ENCODE data around the gene SPRED3. TPM values are rescaled to one million over a fixed set of nuclear protein-coding genes. Genes with fewer than 3 reads are reported as not detected.

Gene SPRED3
- total and polyA plus RNA-seq, 4 donors, result under 0.01 to 0.09 TPM; not detected in 2

DNA sequence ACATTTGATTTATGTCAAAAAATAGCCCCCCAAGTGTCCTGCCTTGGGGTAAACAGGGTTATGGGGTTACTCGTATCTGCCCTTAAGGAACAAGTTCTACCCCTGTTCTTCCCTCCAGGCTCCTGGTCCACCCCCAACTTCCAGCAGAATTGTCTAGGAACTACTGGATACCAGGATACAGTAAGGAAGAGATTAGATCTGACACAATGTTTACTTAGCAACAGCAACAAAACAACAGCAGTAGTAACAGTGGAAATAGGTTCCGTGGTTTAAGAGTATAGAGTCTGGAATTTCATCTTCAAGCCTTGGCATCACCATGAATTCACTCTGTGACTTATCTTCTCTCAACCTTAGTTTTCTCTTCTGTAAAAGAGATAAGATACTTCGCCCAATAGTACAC is 12.7 kb downstream of the SPRED3 start:
- TF ChIP-seq, protein P1, sequence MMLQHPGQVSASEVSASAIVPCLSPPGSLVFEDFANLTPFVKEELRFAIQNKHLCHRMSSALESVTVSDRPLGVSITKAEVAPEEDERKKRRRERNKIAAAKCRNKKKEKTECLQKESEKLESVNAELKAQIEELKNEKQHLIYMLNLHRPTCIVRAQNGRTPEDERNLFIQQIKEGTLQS (IDR thresholded peaks at IDR 0.05), result no peak
- TF ChIP-seq MAX (IDR thresholded peaks at IDR 0.05), result no peak
- no peak for TF ChIP-seq JUND (IDR thresholded peaks at IDR 0.05)
- TF ChIP-seq RXRA (IDR thresholded peaks at IDR 0.05), result no peak
- TF ChIP-seq YY1 (IDR thresholded peaks at IDR 0.05), result no peak
- TF ChIP-seq NR2F2 (IDR thresholded peaks at IDR 0.05), result no peak
- DNase-seq (ENCODE audit: low spot score), result no peak
- H3K36me3 ChIP-seq (ENCODE audit: control insufficient read depth in 4 of 4, insufficient read depth in 3 of 4, low read depth in 1 of 4, low read length in 3 of 4), result no peaks in the 10 kb centered on the region
- no peak overlapping the region for H3K9ac ChIP-seq (ENCODE audit: low read depth in 1 of 2, low read length in 2 of 2)
- 77% methylated on average over 3 of the region's 3 CpGs for WGBS
- no peak overlapping the region for H3K4me3 ChIP-seq (ENCODE audit: low read depth in 1 of 3, low read length in 3 of 3)
- H3K4me1 ChIP-seq (ENCODE audit: control insufficient read depth in 4 of 4, insufficient read depth in 4 of 4, low read length in 3 of 4), result peaks cover 0 to 7% (median 3%) of the 10 kb centered on the region in 4 donors
- H3K27me3 ChIP-seq (ENCODE audit: control insufficient read depth in 4 of 4, insufficient read depth in 4 of 4, low read length in 3 of 4), result no peaks in the 10 kb centered on the region
- H3K27ac ChIP-seq (ENCODE audit: low read depth in 1 of 2, low read length in 2 of 2), result no peak overlapping the region
- H3K9me3 ChIP-seq (ENCODE audit: control insufficient read depth in 4 of 4, low read length in 3 of 4), result no peaks in the 10 kb centered on the region

- peaks cover 0 to 7% (median 3%) of the 10 kb centered on the region in 4 donors for H3K4me1 ChIP-seq (ENCODE audit: control insufficient read depth in 4 of 4, insufficient read depth in 4 of 4, low read length in 3 of 4)
- H3K4me3 ChIP-seq (ENCODE audit: low read depth in 1 of 3, low read length in 3 of 3), result peak overlapping the region in 2 of 3 donors; percentile 54 to 95
- no peak overlapping the region for H3K27ac ChIP-seq (ENCODE audit: low read depth in 1 of 2, low read length in 2 of 2)
- DNase-seq (ENCODE audit: low spot score), result no peak
- H3K9ac ChIP-seq (ENCODE audit: low read depth in 1 of 2, low read length in 2 of 2), result peak overlapping the region in 1 of 2 donors; percentile 76
- peaks cover 0 to 6% (median 2%) of the 10 kb centered on the region in 4 donors for H3K36me3 ChIP-seq (ENCODE audit: control insufficient read depth in 4 of 4, insufficient read depth in 3 of 4, low read depth in 1 of 4, low read length in 3 of 4)
- 10% methylated on average over 18 of the region's 18 CpGs for WGBS
- no peaks in the 10 kb centered on the region for H3K27me3 ChIP-seq (ENCODE audit: control insufficient read depth in 4 of 4, insufficient read depth in 4 of 4, low read length in 3 of 4)
- no peak for TF ChIP-seq TAF1 (conservative IDR thresholded peaks at IDR 0.05)
- TF ChIP-seq FOXA1 (IDR thresholded peaks at IDR 0.05), result no peak
- TF ChIP-seq SP1 (IDR thresholded peaks at IDR 0.05), result no peak
- no peak for TF ChIP-seq EGR1 (IDR thresholded peaks at IDR 0.05; ENCODE audit: low read depth in 2 of 2)
- TF ChIP-seq REST (IDR thresholded peaks at IDR 0.05), result no peak
- no peak for TF ChIP-seq MAX (IDR thresholded peaks at IDR 0.05)
- TF ChIP-seq, protein P2, sequence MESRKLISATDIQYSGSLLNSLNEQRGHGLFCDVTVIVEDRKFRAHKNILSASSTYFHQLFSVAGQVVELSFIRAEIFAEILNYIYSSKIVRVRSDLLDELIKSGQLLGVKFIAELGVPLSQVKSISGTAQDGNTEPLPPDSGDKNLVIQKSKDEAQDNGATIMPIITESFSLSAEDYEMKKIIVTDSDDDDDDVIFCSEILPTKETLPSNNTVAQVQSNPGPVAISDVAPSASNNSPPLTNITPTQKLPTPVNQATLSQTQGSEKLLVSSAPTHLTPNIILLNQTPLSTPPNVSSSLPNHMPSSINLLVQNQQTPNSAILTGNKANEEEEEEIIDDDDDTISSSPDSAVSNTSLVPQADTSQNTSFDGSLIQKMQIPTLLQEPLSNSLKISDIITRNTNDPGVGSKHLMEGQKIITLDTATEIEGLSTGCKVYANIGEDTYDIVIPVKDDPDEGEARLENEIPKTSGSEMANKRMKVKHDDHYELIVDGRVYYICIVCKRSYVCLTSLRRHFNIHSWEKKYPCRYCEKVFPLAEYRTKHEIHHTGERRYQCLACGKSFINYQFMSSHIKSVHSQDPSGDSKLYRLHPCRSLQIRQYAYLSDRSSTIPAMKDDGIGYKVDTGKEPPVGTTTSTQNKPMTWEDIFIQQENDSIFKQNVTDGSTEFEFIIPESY (IDR thresholded peaks at IDR 0.05), result no peak
- TF ChIP-seq HNF4G (IDR thresholded peaks at IDR 0.05), result no peak
- TF ChIP-seq JUND (IDR thresholded peaks at IDR 0.05), result no peak
- TF ChIP-seq CTCF (IDR thresholded peaks at IDR 0.05; ENCODE audit: low read depth, low read length, missing input control), result no peak
- TF ChIP-seq RAD21 (IDR thresholded peaks at IDR 0.05), result no peak
- no peak for TF ChIP-seq FOXA2 (IDR thresholded peaks at IDR 0.05)
- TF ChIP-seq YY1 (IDR thresholded peaks at IDR 0.05), result no peak
- TF ChIP-seq GABPA (IDR thresholded peaks at IDR 0.05 in 1 of 2, conservative IDR thresholded peaks at IDR 0.05 in 1 of 2), result no peak
- no peak for TF ChIP-seq HNF4A (conservative IDR thresholded peaks at IDR 0.05)
- no peak for TF ChIP-seq RXRA (IDR thresholded peaks at IDR 0.05)
- H3K9me3 ChIP-seq (ENCODE audit: control insufficient read depth in 4 of 4, low read length in 3 of 4), result no peaks in the 10 kb centered on the region
These were observed 14.1 kb downstream of the SPRED3 start for GRCh38 chr19:38402623-38402966.

Measured in liver (tissue), 9 donors.